TTC549 (cell line): Measurements from ENCODE around the gene SMYD2.

Experiments used
- FAIRE-seq: peaks from 2 replicates; lab custom pipeline; 2012; peaks lifted over from hg19 to GRCh38; lab: Jason Lieb, UNC

SMYD2 gene

GRCh38 chr1:214303141-214303930 is 22.4 kb downstream of the SMYD2 start:
- no peak for FAIRE-seq

GRCh38 chr1:214305164-214305751 is 24.3 kb downstream of the SMYD2 start:
- FAIRE-seq = no peak

DNA sequence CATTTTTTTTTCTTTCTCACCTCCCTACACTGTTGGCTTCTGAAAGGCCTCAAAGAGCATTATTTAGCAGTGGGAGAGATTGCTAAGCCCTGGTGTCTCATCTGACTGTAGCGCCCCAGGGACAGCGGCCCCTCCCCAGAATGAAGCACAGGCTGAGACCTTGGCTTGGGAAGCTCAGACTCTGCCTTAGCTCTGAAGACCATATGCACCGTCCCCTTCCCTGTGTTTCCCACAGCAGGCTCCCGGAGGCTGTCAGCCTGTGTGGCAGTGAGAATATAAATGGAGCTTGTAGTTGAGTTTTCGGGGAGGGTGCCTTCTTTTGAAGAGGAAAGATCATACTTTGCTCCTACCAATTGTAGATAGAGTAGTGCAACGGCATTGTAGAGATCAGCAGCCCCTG is 25.3 kb downstream of the SMYD2 start:
- FAIRE-seq = no peak

DNA sequence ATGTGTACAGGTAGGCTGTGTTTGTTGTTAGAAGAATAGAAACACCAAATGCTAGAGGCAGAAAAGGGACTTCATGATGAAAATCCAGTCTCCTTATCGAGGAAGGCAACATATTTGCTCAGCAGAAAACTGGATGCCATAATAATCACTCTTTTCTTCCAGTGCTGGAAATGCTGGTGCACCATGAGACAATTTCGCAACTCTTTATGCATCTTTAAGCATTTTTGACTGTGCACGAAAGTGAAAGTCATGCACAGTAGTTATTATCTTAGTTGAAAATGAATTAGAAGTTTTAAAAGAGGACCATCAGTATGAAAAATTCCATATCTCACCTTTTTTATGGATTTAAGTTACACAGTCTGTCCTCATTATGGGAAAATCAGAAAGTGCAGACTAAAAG is 29.1 kb downstream of the SMYD2 start:
- no peak for FAIRE-seq

- no peak for FAIRE-seq
These were observed 30.1 kb downstream of the SMYD2 start for GRCh38 chr1:214310777-214311690.

GRCh38 chr1:214312530-214313051 is 31.6 kb downstream of the SMYD2 start:
- no peak for FAIRE-seq

DNA sequence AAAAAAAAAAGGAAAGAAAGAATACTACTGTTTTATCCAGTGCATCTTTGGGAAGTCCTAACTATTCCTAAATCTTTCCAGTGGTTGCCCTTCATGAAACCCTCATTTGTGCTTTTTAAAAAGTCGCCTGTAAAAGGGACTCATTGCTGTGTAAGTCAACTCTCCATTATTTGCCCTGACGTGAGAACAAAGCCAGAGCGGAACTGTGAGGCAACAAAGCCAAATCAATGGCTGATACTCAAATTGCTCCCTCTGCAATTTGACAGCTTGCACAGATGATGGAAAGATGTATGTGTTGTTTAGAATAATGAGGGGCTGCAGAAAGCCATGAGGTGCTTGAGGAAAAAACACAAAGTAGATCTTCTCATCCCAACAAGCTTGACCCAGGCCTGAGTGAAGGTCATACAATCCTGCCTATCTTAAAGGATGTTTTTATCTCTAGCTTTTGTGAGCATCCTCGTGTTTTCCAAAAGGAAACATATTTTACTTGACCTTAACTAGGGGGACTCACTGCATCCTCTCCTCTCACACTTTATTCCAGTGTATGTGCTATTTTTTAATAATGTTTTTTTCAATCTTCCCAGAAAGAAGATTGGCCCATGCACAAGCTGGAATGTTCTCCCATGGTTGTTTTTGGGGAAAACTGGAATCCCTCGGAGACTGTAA is 33.4 kb downstream of the SMYD2 start:
- FAIRE-seq = no peak

DNA sequence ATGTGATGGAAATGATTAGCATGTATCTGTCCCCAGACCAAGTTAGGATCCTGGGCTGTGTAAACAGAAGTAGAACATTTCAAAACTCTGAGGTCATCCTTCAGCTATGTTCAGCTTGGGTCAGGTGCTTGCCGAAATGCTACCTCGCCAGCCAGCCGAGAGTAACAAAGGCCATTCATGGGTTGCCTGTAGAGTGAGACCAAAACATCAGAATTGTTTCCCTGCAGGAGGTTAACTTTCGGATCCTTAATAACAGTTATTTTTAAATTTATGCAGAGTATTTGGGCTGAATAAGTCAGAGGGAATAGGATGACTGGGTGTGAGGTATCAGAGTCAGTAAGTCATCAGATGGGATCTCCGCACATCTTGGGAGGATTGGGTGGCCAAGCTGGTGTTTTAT is 35.6 kb downstream of the SMYD2 start:
- no peak for FAIRE-seq

GRCh38 chr1:214317300-214317699 is 36.3 kb downstream of the SMYD2 start:
- no peak for FAIRE-seq

GRCh38 chr1:214317734-214318133 is 36.8 kb downstream of the SMYD2 start:
- no peak for FAIRE-seq

GRCh38 chr1:214318356-214318755 is 37.4 kb downstream of the SMYD2 start:
- no peak for FAIRE-seq

DNA sequence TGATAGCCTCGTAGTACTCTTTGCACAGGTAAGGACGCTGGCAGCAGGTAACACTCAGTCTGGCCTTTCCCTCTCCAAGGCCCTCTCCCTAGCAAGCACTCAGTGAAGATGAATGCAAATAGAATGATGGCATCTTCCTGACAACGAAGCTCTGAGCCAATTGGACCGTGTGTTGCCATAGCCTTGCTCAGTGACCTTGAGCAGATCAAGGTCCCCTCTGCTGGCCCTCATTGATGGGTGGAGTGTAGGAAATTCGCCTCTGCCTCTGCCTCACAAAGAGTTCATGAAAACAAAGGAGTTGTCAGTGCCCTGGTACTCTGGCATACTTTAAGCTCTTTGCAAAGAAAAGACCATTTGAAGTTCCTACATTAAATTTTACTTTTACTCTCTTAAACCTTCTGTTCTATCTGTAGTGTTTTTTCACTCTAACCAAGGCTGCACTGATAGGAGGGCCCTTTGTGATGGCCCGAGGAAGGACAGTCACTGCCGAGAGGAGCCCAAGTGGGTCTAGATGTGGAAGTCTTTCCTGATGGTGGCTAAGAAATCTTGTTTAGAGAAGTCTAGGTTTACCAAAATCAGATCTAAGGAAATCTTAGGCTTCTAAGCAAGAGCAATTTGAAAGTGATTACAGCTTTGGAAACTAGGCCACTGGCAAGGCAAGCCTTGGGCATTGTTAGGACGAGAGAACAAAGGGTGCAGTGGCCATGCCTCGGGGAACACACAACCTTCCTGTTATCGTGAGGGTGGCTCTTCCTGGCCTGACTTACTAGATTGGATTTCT is 38.2 kb downstream of the SMYD2 start:
- no peak for FAIRE-seq

DNA sequence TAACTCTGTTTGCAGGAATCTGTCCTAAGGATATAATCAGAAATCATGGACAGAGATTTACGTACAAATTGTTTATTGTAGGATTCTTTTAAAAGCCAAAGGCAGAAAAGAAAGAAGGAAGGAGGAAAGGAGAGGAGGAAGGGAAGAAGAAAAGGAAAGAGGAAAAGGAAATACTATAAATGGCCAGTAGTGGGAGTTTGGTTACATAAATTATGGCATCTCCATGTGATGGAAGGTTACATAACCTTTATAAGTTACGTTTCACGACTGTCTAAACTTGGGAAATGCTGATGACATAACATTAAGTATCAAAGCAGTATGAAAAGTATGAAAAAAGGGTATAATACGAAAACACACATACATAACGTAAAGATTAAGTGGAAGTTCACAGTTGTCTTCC is 39.0 kb downstream of the SMYD2 start:
- no peak for FAIRE-seq

- no peak for FAIRE-seq
These were observed 40.9 kb downstream of the SMYD2 start for GRCh38 chr1:214321705-214322453.

- FAIRE-seq = no peak
These were observed 44.2 kb downstream of the SMYD2 start for GRCh38 chr1:214324896-214325800.

DNA sequence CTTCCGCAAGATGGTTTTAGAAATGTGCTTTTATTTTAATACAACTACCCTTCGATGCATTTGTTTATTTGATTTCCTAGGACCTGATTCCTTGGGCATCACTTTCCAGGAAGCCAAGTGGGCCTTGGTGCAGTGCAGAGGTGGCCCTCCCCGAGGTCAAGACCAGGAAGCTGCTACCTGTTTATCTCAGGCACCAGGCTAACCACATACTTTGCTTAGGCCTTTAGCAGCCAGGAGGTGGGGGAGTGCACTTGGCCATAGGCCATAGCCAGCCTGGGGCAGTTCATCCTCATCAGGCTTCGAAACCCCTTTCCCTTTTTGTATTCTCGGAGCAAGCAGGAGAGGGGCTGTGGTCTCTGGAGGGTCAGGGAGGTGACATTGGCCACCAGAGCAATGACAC is 45.4 kb downstream of the SMYD2 start:
- FAIRE-seq = no peak

GRCh38 chr1:214327514-214327913 is 46.6 kb downstream of the SMYD2 start:
- no peak for FAIRE-seq

DNA sequence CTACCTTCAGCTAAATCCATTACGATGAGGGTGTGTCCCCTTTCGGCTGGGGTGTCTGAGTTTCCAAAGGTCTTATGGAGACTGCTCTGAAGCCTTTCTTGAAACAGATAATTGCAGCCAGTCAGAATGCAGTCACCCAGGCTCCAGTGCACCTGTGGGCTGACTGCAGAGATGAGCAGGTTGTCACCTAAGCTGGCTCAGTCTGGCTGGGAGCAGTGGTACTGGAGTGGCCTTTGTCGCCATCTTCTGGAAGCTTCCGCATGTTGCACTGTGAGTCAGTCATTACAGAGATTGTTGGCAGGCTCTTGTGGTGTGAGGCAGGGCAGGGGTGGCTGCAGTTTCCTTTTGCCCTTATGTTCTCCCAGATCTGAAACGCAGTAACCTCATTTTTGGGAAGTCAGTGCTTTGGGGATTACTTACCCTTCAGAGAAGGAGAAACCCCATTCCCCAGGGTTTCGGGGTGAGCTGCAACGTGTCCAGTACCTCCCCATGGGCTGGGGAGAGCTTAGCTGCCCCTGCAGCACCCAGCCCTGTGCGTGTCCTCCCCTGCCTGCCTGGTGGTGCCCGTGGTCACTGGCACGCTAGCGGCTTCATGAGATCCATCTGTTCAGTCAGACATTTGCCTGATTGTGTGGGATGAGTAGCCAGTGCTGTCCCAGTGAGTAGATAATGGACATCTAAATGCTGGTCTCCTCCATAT is 48.0 kb downstream of the SMYD2 start:
- FAIRE-seq = no peak
